Measurements from ENCODE around the gene IQGAP3.

DNA sequence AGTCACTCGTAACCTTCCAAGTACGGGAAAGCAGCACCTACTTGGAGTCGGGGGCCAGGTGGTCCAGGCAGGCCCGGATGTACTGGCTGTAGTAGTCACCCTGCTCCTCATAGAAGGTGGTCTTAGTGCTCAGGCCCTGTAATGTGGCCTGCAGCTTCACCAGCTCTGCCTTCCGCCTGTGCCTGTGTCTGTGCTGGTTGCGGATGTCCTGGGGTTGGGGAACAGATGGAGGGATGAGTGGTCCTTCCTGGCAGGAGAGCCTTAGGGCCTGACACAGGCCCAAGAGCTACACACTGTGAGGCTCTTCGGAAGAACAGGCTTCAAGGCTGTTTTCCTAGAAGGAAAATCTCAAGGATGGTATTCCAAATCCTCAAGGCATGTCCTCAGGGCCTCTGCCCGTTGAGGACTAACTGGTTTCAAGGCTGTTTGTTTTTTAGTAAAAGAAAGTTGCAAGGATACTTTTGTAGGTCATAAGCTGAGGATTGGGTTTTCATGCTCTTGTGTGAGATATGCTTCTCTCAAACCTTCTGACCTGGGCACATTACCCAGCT, 43.4 kb downstream of the IQGAP3 start:
- TF ChIP-seq EZH2 (IDR thresholded peaks at IDR 0.05; ENCODE audit: low read depth, unreplicated experiment) (no peak), EZH2phosphoT487 (IDR thresholded peaks at IDR 0.05; ENCODE audit: unreplicated experiment) (no peak), CREB1 (CRISPR knock-in tag; IDR thresholded peaks at IDR 0.05; ENCODE audit: low read depth) (no peak), POLR2AphosphoS5 (IDR thresholded peaks at IDR 0.05; ENCODE audit: low read depth) (no peak), JUNB (IDR thresholded peaks at IDR 0.05; ENCODE audit: unreplicated experiment) (no peak), NANOG (IDR thresholded peaks at IDR 0.05; ENCODE audit: borderline replicate concordance) (no peak), STAT1 (IDR thresholded peaks at IDR 0.05; ENCODE audit: unreplicated experiment) (no peak)
- TF ChIP-seq, protein P1, sequence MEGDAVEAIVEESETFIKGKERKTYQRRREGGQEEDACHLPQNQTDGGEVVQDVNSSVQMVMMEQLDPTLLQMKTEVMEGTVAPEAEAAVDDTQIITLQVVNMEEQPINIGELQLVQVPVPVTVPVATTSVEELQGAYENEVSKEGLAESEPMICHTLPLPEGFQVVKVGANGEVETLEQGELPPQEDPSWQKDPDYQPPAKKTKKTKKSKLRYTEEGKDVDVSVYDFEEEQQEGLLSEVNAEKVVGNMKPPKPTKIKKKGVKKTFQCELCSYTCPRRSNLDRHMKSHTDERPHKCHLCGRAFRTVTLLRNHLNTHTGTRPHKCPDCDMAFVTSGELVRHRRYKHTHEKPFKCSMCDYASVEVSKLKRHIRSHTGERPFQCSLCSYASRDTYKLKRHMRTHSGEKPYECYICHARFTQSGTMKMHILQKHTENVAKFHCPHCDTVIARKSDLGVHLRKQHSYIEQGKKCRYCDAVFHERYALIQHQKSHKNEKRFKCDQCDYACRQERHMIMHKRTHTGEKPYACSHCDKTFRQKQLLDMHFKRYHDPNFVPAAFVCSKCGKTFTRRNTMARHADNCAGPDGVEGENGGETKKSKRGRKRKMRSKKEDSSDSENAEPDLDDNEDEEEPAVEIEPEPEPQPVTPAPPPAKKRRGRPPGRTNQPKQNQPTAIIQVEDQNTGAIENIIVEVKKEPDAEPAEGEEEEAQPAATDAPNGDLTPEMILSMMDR (conservative IDR thresholded peaks at IDR 0.05; ENCODE audit: low read depth in 2 of 2) = no peak
- TF ChIP-seq, protein P2, sequence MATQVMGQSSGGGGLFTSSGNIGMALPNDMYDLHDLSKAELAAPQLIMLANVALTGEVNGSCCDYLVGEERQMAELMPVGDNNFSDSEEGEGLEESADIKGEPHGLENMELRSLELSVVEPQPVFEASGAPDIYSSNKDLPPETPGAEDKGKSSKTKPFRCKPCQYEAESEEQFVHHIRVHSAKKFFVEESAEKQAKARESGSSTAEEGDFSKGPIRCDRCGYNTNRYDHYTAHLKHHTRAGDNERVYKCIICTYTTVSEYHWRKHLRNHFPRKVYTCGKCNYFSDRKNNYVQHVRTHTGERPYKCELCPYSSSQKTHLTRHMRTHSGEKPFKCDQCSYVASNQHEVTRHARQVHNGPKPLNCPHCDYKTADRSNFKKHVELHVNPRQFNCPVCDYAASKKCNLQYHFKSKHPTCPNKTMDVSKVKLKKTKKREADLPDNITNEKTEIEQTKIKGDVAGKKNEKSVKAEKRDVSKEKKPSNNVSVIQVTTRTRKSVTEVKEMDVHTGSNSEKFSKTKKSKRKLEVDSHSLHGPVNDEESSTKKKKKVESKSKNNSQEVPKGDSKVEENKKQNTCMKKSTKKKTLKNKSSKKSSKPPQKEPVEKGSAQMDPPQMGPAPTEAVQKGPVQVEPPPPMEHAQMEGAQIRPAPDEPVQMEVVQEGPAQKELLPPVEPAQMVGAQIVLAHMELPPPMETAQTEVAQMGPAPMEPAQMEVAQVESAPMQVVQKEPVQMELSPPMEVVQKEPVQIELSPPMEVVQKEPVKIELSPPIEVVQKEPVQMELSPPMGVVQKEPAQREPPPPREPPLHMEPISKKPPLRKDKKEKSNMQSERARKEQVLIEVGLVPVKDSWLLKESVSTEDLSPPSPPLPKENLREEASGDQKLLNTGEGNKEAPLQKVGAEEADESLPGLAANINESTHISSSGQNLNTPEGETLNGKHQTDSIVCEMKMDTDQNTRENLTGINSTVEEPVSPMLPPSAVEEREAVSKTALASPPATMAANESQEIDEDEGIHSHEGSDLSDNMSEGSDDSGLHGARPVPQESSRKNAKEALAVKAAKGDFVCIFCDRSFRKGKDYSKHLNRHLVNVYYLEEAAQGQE (IDR thresholded peaks at IDR 0.05; ENCODE audit: unreplicated experiment) = no peak
- TF ChIP-seq, protein P3, sequence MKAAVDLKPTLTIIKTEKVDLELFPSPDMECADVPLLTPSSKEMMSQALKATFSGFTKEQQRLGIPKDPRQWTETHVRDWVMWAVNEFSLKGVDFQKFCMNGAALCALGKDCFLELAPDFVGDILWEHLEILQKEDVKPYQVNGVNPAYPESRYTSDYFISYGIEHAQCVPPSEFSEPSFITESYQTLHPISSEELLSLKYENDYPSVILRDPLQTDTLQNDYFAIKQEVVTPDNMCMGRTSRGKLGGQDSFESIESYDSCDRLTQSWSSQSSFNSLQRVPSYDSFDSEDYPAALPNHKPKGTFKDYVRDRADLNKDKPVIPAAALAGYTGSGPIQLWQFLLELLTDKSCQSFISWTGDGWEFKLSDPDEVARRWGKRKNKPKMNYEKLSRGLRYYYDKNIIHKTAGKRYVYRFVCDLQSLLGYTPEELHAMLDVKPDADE (IDR thresholded peaks at IDR 0.05) = no peak
- TF ChIP-seq, protein P4, sequence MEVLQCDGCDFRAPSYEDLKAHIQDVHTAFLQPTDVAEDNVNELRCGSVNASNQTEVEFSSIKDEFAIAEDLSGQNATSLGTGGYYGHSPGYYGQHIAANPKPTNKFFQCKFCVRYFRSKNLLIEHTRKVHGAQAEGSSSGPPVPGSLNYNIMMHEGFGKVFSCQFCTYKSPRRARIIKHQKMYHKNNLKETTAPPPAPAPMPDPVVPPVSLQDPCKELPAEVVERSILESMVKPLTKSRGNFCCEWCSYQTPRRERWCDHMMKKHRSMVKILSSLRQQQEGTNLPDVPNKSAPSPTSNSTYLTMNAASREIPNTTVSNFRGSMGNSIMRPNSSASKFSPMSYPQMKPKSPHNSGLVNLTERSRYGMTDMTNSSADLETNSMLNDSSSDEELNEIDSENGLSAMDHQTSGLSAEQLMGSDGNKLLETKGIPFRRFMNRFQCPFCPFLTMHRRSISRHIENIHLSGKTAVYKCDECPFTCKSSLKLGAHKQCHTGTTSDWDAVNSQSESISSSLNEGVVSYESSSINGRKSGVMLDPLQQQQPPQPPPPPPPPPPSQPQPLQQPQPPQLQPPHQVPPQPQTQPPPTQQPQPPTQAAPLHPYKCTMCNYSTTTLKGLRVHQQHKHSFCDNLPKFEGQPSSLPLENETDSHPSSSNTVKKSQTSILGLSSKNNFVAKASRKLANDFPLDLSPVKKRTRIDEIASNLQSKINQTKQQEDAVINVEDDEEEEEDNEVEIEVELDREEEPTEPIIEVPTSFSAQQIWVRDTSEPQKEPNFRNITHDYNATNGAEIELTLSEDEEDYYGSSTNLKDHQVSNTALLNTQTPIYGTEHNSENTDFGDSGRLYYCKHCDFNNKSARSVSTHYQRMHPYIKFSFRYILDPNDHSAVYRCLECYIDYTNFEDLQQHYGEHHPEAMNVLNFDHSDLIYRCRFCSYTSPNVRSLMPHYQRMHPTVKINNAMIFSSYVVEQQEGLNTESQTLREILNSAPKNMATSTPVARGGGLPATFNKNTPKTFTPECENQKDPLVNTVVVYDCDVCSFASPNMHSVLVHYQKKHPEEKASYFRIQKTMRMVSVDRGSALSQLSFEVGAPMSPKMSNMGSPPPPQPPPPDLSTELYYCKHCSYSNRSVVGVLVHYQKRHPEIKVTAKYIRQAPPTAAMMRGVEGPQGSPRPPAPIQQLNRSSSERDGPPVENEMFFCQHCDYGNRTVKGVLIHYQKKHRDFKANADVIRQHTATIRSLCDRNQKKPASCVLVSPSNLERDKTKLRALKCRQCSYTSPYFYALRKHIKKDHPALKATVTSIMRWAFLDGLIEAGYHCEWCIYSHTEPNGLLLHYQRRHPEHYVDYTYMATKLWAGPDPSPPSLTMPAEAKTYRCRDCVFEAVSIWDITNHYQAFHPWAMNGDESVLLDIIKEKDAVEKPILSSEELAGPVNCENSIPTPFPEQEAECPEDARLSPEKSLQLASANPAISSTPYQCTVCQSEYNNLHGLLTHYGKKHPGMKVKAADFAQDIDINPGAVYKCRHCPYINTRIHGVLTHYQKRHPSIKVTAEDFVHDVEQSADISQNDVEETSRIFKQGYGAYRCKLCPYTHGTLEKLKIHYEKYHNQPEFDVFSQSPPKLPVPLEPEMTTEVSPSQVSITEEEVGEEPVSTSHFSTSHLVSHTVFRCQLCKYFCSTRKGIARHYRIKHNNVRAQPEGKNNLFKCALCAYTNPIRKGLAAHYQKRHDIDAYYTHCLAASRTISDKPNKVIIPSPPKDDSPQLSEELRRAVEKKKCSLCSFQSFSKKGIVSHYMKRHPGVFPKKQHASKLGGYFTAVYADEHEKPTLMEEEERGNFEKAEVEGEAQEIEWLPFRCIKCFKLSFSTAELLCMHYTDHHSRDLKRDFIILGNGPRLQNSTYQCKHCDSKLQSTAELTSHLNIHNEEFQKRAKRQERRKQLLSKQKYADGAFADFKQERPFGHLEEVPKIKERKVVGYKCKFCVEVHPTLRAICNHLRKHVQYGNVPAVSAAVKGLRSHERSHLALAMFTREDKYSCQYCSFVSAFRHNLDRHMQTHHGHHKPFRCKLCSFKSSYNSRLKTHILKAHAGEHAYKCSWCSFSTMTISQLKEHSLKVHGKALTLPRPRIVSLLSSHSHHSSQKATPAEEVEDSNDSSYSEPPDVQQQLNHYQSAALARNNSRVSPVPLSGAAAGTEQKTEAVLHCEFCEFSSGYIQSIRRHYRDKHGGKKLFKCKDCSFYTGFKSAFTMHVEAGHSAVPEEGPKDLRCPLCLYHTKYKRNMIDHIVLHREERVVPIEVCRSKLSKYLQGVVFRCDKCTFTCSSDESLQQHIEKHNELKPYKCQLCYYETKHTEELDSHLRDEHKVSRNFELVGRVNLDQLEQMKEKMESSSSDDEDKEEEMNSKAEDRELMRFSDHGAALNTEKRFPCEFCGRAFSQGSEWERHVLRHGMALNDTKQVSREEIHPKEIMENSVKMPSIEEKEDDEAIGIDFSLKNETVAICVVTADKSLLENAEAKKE (CRISPR knock-in tag; IDR thresholded peaks at IDR 0.05) = no peak

Data from GM23338 (cell line).